Astrocyte of the cerebellum (primary cell): ENCODE data around the gene ARMCX4.

ENCODE experiments used
- DNase-seq: peaks from one replicate; pipeline ENCODE4 v3.0.0-alpha.2; 2011; ENCODE audit warnings: low read depth
- H3K4me3 ChIP-seq: 2 replicates; pipeline ENCODE4 v1.5.1; 2011; ENCODE audit warnings: mild to moderate bottlenecking, low read depth, low read length, moderate library complexity
- in situ Hi-C: cut with HindIII; loops from 2 replicates; pipeline ENCODE4 v1.10.0; 2017; ENCODE audit warnings: low sequenced_read_pairs
- TF ChIP-seq, protein P1 (sequence below): IDR thresholded peaks from 2 replicates; pipeline ENCODE4 v1.5.1; 2012; ENCODE audit warnings: low read length, low read depth, moderate library complexity, mild to moderate bottlenecking; ENCODE audit errors: missing control alignments

Gene ARMCX4

DNA sequence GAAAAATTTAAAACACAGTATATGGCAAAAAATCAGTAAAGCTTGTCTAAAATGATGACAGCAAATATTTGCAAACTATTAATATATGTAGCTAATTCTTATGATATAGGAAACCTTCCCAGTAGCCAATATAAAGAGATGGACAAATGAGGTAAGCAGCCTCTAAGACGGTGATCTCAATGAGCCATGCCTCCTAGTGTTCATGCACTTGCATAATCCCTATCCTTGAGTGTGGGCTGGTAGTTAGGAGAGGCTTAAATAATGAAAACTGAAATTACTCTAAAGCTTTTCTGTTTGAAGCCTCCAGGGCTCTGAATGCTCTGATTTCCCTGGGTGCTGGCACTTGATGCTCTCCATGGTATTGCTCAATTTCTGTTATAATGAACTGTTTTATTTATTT lies 24.6 kb upstream of the ARMCX4 start:
- no peak for DNase-seq
- no peak overlapping the region for H3K4me3 ChIP-seq
- in situ Hi-C loops = no loop called here
- TF ChIP-seq, protein P1, sequence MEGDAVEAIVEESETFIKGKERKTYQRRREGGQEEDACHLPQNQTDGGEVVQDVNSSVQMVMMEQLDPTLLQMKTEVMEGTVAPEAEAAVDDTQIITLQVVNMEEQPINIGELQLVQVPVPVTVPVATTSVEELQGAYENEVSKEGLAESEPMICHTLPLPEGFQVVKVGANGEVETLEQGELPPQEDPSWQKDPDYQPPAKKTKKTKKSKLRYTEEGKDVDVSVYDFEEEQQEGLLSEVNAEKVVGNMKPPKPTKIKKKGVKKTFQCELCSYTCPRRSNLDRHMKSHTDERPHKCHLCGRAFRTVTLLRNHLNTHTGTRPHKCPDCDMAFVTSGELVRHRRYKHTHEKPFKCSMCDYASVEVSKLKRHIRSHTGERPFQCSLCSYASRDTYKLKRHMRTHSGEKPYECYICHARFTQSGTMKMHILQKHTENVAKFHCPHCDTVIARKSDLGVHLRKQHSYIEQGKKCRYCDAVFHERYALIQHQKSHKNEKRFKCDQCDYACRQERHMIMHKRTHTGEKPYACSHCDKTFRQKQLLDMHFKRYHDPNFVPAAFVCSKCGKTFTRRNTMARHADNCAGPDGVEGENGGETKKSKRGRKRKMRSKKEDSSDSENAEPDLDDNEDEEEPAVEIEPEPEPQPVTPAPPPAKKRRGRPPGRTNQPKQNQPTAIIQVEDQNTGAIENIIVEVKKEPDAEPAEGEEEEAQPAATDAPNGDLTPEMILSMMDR = no peak

DNA sequence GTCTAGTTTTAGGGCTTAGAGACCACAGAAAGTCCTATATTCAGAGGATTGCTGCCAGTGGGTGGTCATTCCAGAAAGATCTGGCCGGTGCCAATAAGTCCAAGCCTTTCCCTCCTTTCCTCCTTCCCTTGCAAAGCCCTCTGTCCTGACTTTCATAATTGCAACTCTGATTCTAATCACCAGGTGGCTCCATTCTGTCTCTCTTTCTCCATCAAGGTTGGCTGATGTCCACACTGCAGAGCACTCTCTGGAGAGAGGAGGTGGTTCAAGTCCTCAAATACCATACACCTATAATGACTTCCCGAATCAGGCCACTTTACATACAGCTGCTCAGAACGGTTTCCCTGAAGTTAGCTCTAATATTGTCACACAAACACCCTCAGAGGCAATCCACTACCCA lies 22.4 kb upstream of the ARMCX4 start:
- TF ChIP-seq, protein P1 = peak; percentile 45
- no peak for DNase-seq
- no peak overlapping the region for H3K4me3 ChIP-seq
- in situ Hi-C loops = no loop called here

DNA sequence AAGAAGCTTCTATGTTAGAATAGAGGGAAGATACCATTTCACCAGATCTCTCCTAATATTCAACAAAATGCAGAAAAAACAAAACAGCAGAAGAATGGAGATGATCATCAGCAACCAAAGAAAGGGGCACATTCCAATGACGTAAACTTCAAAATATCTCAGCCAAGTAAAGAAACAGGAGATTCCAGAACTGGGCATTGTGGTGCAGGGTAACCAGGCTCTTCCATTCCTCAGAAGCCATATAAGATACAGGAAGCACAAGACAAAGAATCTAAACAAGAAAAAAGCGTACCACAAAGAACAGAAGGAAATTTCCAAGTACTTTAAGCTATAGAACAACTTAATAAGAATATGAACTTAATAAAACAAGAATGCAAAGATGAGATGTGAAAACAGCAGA lies 6.9 kb upstream of the ARMCX4 start:
- no peak for DNase-seq
- in situ Hi-C loops = no loop called here
- TF ChIP-seq, protein P1 = no peak
- no peak overlapping the region for H3K4me3 ChIP-seq

DNA sequence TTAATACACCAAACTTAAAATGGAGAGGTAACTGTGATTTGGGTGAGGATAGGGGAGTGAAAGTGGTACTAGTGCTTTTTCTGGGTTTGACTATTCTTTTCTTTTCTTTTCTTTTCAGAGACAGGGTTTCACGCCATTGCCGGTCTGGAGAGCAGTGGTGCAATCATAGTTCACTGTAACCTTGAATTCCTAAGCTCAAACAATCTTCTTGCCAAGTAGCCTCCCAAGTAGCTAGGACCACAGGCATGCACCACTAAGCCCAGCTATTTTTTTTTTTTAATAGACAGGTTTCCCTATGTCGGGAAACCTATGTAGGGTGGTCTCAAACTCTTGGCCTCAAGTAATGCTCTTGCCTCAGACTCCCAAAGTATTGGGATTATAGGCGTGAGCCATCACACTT lies 3.0 kb upstream of the ARMCX4 start:
- peak; percentile 33 for DNase-seq
- no peak overlapping the region for H3K4me3 ChIP-seq
- TF ChIP-seq, protein P1 = no peak
- in situ Hi-C loops = no loop called here

DNA sequence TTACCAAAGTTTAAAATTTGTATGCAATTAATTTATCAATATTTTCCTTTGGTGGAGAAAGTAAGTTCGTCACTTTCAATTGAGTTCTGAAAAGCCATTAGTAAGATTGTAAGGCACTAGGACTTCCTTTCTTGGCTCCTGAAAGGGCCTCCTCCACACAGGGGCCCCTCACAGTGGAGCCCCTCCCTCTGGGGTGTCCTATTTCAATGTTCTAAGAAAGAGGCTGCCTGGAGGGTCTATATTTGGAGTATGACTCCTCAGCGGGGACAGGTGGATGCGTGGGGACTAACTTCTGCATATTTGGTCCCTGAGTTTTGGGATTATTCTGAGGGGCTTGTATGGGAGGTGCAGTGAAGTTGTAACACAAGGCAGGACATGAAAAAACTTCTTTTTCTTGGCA lies 1.6 kb upstream of the ARMCX4 start:
- TF ChIP-seq, protein P1 = no peak
- in situ Hi-C loops = no loop called here
- H3K4me3 ChIP-seq = no peak overlapping the region
- no peak for DNase-seq

DNA sequence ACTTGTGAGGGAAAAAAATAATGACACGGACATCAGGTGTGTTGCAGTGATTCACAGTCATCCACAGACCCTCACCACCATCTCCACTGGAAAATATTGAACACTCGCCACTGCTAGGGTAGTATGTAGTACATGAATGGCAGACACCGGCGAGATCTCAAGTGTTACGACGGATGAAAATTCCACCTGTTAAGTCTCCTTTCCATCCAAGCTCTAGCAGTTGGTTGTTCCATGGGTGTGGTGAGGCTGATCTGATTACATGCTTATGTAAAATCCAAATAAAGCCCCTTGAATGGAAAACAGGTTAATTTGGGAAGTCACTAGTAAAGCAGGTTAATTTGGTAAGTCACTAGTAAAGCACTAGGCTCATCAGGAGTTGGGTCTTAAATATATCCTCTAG lies 1.1 kb upstream of the ARMCX4 start:
- in situ Hi-C loops = no loop called here
- DNase-seq = no peak
- TF ChIP-seq, protein P1 = no peak
- no peak overlapping the region for H3K4me3 ChIP-seq

DNA sequence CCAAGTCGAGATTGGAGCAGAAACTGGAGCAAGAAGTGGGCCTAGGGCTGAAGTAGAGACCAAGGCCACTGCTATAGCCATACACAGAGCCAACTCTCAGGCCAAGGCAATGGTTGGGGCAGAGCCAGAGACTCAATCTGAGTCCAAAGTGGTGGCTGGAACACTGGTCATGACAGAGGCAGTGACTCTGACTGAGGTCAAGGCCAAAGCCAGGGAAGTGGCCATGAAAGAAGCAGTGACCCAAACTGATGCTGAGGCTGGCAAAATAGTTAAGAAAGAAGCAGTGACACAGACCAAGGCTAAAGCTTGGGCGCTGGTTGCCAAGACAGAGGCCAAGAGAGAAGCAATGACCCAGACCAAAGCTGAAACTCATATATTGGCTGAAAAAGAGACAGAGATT lies 3.5 kb downstream of the ARMCX4 start:
- in situ Hi-C loops = no loop called here

More for the DNA sequence above, 3.5 kb downstream of the ARMCX4 start:
- H3K4me3 ChIP-seq = no peak overlapping the region
- no peak for DNase-seq
- TF ChIP-seq, protein P1 = no peak
